Lower lobe of right lung (tissue), 2 donors: ENCODE measurements around the gene MUC16. TPM values are rescaled to one million over a fixed set of nuclear protein-coding genes. Genes with fewer than 3 reads are reported as not detected.
"Not testable (repeated sequence)": the region's sequence is repeated elsewhere in the genome, so short reads cannot be mapped to it uniquely, and the experiment has no call there.

Experiments used
- ATAC-seq, 2 donors: fragments of 200-7000 bp; cut with Tn5 transposase; one replicate each; pipeline ENCODE4 v1.9.1; 2020 to 2022; ENCODE audit warnings: mild to moderate bottlenecking in 2 of 2, moderate library complexity in 2 of 2
- DNase-seq: peaks from one replicate; pipeline ENCODE4 v3.0.0-alpha.2; 2020
- H3K27ac ChIP-seq: fragments of 200-600 bp; one replicate; pipeline ENCODE4 v1.8.0; 2022
- H3K27me3 ChIP-seq: fragments of 200-600 bp; one replicate; pipeline ENCODE4 v1.8.0; 2022; ENCODE audit warnings: low read depth
- H3K36me3 ChIP-seq: fragments of 200-600 bp; one replicate; pipeline ENCODE4 v1.8.0; 2022; ENCODE audit warnings: mild to moderate bottlenecking
- H3K4me1 ChIP-seq: fragments of 200-600 bp; one replicate; pipeline ENCODE4 v1.8.0; 2022
- H3K4me3 ChIP-seq: fragments of 200-600 bp; one replicate; pipeline ENCODE4 v1.8.0; 2022; ENCODE audit warnings: mild to moderate bottlenecking
- H3K9me3 ChIP-seq: fragments of 200-600 bp; one replicate; pipeline ENCODE4 v1.8.0; 2022
- intact Hi-C: fragments of 100-400 bp; cut with DNase I; formaldehyde crosslinking; loops from one replicate; pipeline ENCODE4 v1.11.0; 2022
- total RNA-seq: library from RNA; stranded (reverse); fragmentation: NEBNext Ultra II Directional; extraction: Animal tissue kit (Norgen Biotek cat#: 25700); gene quantifications from one replicate; pipeline ENCODE4 v1.2.1, GENCODE V29; 2021
- TF ChIP-seq, protein P1 (sequence below): fragments of 200-600 bp; IDR thresholded peaks from one replicate; pipeline ENCODE4 v1.8.0; 2022; ENCODE audit warnings: antibody characterized with exemption, mild to moderate bottlenecking
- donor health status: DM: no; HTN: yes; CAD: no; lungs with severe emphysema.

MUC16 gene
- total RNA-seq, 1 donor from 2014 or later = 2.2 TPM

DNA sequence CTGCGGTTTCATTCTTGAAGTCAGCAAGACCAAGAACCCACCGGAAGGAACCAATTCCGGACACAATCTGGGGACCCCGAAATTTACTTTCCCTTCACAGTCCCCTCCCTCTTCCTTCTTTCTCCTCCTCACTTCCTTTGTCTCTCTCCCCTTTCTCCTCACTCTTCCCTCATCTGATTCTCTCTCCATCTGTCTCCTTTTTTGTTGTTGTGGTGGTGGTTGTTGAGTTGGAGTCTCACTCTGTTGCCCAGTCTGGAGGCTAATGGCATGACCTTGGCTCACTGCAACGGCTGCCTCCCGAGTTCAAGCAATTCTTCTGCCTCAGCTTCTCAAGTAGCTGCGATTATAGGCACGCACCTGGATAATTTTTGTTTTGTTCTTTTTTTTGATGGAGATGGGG is 44.0 kb upstream of the MUC16 start:
- Histone ChIP-seq H3K27ac (no peak overlapping the region), H3K4me3 (no peak overlapping the region), H3K9me3 (no peaks in the 10 kb centered on the region), H3K36me3 (no peaks in the 10 kb centered on the region), H3K4me1 (no peaks in the 10 kb centered on the region), H3K27me3 (peaks cover 4% of the 10 kb centered on the region)
- ATAC-seq = no peak
- TF ChIP-seq, protein P1, sequence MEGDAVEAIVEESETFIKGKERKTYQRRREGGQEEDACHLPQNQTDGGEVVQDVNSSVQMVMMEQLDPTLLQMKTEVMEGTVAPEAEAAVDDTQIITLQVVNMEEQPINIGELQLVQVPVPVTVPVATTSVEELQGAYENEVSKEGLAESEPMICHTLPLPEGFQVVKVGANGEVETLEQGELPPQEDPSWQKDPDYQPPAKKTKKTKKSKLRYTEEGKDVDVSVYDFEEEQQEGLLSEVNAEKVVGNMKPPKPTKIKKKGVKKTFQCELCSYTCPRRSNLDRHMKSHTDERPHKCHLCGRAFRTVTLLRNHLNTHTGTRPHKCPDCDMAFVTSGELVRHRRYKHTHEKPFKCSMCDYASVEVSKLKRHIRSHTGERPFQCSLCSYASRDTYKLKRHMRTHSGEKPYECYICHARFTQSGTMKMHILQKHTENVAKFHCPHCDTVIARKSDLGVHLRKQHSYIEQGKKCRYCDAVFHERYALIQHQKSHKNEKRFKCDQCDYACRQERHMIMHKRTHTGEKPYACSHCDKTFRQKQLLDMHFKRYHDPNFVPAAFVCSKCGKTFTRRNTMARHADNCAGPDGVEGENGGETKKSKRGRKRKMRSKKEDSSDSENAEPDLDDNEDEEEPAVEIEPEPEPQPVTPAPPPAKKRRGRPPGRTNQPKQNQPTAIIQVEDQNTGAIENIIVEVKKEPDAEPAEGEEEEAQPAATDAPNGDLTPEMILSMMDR = no peak
- DNase-seq = no peak
- intact Hi-C loops = no loop called here

DNA sequence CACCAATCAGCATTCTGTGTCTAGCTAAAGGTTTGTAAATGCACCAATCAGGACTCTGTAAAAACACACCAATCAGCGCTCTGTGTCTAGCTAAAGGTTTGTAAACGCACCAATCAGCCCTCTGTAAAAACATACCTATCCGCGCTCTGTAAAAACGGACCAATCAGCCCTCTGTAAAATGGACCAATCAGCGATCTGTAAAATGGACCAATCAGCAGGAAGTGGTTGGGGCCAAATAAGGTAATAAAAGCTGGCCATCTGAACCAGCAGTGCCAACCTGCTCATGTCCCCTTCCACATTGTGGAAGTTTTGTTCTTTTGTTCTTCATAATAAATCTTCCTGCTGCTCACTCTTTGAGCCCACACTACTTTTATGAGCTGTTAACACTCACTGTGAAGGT is 43.5 kb upstream of the MUC16 start:
- H3K27me3 ChIP-seq, intact Hi-C loops, H3K36me3 ChIP-seq, H3K4me1 ChIP-seq, DNase-seq, H3K27ac ChIP-seq, H3K9me3 ChIP-seq, H3K4me3 ChIP-seq, ATAC-seq: not testable (repeated sequence)

DNA sequence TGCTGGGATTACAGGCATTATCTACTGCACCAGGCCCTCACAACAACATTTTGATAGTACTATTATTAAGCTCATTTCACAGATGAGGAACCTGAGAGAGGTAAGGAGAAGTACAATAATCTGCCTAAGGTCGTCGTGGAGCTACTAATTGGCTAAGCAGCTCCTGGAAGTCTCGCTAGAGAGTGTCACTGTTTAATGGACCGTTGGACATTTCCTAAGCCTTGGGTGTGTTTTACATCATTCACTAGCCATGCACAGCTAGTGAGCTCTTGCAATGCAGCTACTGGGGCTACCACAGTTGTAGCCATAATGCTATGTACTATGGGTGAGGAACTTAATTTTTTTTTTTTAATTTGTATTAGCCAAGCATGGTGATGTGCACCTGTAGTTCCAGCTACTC is 42.7 kb upstream of the MUC16 start:
- H3K9me3 ChIP-seq = no peaks in the 10 kb centered on the region
- DNase-seq (no peak), ATAC-seq (no peak)
- H3K4me3 ChIP-seq = no peak overlapping the region
- peaks cover 7% of the 10 kb centered on the region for H3K27me3 ChIP-seq
- H3K27ac ChIP-seq = no peak overlapping the region
- H3K36me3 ChIP-seq = no peaks in the 10 kb centered on the region
- intact Hi-C loops = no loop called here
- TF ChIP-seq, protein P1 = no peak
- H3K4me1 ChIP-seq = no peaks in the 10 kb centered on the region

DNA sequence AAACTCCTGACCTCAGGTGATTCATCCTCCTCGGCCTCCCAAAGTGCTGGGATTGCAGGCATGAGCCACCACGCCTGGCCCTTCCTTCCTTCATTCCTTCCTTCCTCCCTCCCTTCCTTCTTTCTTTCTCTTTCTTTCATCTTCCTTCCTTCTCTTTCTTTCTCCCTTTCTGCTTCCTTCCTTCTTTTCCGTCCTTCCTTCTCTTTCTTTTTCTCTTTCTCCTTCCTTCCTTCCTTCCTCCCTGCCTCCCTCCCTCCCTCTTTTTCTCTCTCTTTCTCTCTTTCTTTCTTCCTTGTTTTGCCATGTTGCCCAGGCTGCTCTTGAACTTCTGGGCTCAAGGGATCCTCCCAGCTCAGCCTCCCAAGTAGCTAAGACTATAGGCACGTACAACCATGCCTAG is 36.5 kb upstream of the MUC16 start:
- Histone ChIP-seq H3K4me3 (no peak overlapping the region), H3K9me3 (no peaks in the 10 kb centered on the region), H3K36me3 (no peaks in the 10 kb centered on the region), H3K27ac (no peak overlapping the region), H3K27me3 (peaks cover 8% of the 10 kb centered on the region), H3K4me1 (no peaks in the 10 kb centered on the region)
- intact Hi-C loops = no loop called here
- ATAC-seq (no peak), DNase-seq (no peak)
- TF ChIP-seq, protein P1 = no peak

DNA sequence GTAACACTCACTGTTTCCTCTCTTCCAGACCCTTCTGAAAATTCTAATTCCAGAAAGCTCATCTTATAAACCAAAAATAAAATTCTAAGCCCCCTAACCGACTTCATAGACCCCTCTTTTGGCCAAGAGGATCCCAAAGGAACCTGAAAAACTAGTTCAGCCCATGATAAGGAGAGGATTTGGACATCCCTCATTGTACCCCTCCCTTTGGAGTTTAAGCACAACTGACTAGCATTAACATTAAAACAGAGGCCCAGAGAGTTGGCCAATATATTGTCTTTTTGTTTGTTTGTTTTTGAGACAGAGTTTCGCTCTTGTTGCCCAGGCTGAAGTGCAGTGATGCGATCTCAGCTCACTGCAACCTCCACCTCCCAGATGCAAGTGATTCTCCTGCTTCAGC is 34.2 kb upstream of the MUC16 start:
- Histone ChIP-seq H3K4me3 (no peak overlapping the region), H3K27ac (no peak overlapping the region), H3K4me1 (no peaks in the 10 kb centered on the region), H3K36me3 (no peaks in the 10 kb centered on the region), H3K27me3 (peaks cover 6% of the 10 kb centered on the region), H3K9me3 (no peaks in the 10 kb centered on the region)
- no peak for ATAC-seq
- intact Hi-C loops = no loop called here
- TF ChIP-seq, protein P1 = no peak
- DNase-seq = no peak

DNA sequence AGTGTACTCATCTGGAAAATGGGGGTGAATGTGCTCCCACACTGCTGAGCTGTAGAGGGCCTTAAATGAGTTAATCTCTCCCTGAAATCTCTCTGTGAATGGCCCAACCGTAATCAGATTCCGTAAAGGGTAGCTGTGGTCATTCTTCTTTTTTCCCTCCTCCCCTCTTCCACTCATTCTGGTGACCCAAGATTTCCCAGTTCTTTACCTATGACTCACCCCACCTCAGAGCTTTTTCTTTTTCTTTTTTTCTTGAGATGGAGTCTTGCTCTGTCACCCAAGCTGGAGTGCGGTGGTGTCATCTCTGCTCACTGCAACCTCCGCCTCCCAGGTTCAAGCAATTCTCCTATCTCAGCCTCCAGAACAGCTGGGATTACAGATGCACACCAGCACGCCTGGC is 33.3 kb upstream of the MUC16 start:
- Histone ChIP-seq H3K27me3 (peaks cover 6% of the 10 kb centered on the region), H3K36me3 (no peaks in the 10 kb centered on the region), H3K4me3 (no peak overlapping the region), H3K27ac (no peak overlapping the region), H3K9me3 (no peaks in the 10 kb centered on the region), H3K4me1 (no peaks in the 10 kb centered on the region)
- intact Hi-C loops = no loop called here
- TF ChIP-seq, protein P1 = no peak
- ATAC-seq (no peak), DNase-seq (no peak)
